Measurements from ENCODE around the gene ZBTB21.

- TF ChIP-seq, protein P1, sequence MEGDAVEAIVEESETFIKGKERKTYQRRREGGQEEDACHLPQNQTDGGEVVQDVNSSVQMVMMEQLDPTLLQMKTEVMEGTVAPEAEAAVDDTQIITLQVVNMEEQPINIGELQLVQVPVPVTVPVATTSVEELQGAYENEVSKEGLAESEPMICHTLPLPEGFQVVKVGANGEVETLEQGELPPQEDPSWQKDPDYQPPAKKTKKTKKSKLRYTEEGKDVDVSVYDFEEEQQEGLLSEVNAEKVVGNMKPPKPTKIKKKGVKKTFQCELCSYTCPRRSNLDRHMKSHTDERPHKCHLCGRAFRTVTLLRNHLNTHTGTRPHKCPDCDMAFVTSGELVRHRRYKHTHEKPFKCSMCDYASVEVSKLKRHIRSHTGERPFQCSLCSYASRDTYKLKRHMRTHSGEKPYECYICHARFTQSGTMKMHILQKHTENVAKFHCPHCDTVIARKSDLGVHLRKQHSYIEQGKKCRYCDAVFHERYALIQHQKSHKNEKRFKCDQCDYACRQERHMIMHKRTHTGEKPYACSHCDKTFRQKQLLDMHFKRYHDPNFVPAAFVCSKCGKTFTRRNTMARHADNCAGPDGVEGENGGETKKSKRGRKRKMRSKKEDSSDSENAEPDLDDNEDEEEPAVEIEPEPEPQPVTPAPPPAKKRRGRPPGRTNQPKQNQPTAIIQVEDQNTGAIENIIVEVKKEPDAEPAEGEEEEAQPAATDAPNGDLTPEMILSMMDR (IDR thresholded peaks at IDR 0.05; ENCODE audit: low read depth, low read length) = no peak
- TF ChIP-seq EZH2phosphoT487 (IDR thresholded peaks at IDR 0.05; ENCODE audit: low read depth) = no peak
These were observed 936 bp downstream of the ZBTB21 start for GRCh38 chr21:42009018-42009830.

Data from OCI-LY3 (cell line).